B cell (primary cell): Measurements from ENCODE around the gene TOP2A. TPM values are rescaled to one million over a fixed set of nuclear protein-coding genes. Genes with fewer than 3 reads are reported as not detected.

Source experiments
- ATAC-seq: fragments of 200-7000 bp; cut with Tn5 transposase; one replicate; pipeline ENCODE4 v1.10.0; 2021; ENCODE audit warnings: low read depth, mild to moderate bottlenecking, moderate number of reproducible peaks, moderate library complexity
- CTCF ChIA-PET: fragments of 350-600 bp; sonication (Branson Sonifier 250); formaldehyde crosslinking; loops from one replicate; lab custom pipeline; 2021; ENCODE audit warnings: antibody characterized with exemption, inconsistent platforms; lab: Charles Lee
- POLR2A ChIA-PET: fragments of 350-600 bp; sonication (Branson Sonifier 250); formaldehyde crosslinking; loops from one replicate; lab custom pipeline; 2021; ENCODE audit warnings: antibody characterized with exemption; lab: Charles Lee
- DNase-seq: peaks from one replicate; pipeline ENCODE4 v3.0.0; 2013
- H2AFZ ChIP-seq: 2 replicates; pipeline ENCODE4 v1.6.1; 2012; ENCODE audit warnings: mild to moderate bottlenecking, low read depth, low read length; ENCODE audit not compliant: insufficient read depth, poor library complexity, severe bottlenecking
- H3K27ac ChIP-seq, 2 donors: 1 replicate in 1 of 2; 2 replicates in 1 of 2; pipeline ENCODE4 v1.5.1; 2012 to 2013; ENCODE audit warnings: low read length in 2 of 2, mild to moderate bottlenecking in 2 of 2, moderate library complexity in 1 of 2
- H3K27me3 ChIP-seq, 4 experiments: fragments of 200-600 bp in 1 of 4; sonication (generic) in 1 of 4; replicated peaks in 1 of 4; 1 replicate in 2 of 4; 2 replicates in 2 of 4; pipeline versions ENCODE4 v1.6.1 to v1.7.0; 2013 to 2016; ENCODE audit warnings: low read length in 3 of 4, mild to moderate bottlenecking in 2 of 4, mixed read lengths in 1 of 4, moderate library complexity in 1 of 4; ENCODE audit not compliant: insufficient read depth in 4 of 4, control insufficient read depth in 3 of 4; ENCODE audit errors: control extremely low read depth in 1 of 4
- H3K36me3 ChIP-seq, 2 experiments: replicated peaks in 1 of 2; 1 replicate in 1 of 2; 2 replicates in 1 of 2; pipeline versions ENCODE4 v1.6.1 to v1.7.1; 2013; ENCODE audit warnings: low read length in 1 of 2; ENCODE audit not compliant: insufficient read depth in 2 of 2, control insufficient read depth in 1 of 2; ENCODE audit errors: control extremely low read depth in 1 of 2, extremely low read depth in 1 of 2
- H3K4me1 ChIP-seq, 2 donors: fragments of 200-600 bp in 1 of 2; sonication (generic) in 1 of 2; 1 replicate in 1 of 2; 2 replicates in 1 of 2; pipeline versions ENCODE4 v1.5.1 to v1.6.1; 2013 to 2017; ENCODE audit warnings: low read length in 2 of 2; ENCODE audit not compliant: control insufficient read depth in 2 of 2, insufficient read depth in 2 of 2
- H3K4me2 ChIP-seq: replicated peaks from 2 replicates; pipeline ENCODE3; 2012; ENCODE audit warnings: mild to moderate bottlenecking, low read depth, low read length; ENCODE audit not compliant: poor library complexity, severe bottlenecking
- H3K4me3 ChIP-seq, 5 experiments: fragments of 200-600 bp in 1 of 5; sonication (generic) in 1 of 5; 1 replicate in 3 of 5; 2 replicates in 2 of 5; pipeline versions ENCODE4 v1.5.1 to v1.7.0; 2011 to 2016; ENCODE audit warnings: low read length in 4 of 5, mild to moderate bottlenecking in 4 of 5, low read depth in 2 of 5, control low read depth in 1 of 5, moderate library complexity in 1 of 5; ENCODE audit not compliant: insufficient read depth in 1 of 5; ENCODE audit errors: control extremely low read depth in 1 of 5, extremely low read depth in 1 of 5
- H3K79me2 ChIP-seq: fragments of 200-600 bp; sonication (generic); one replicate; pipeline ENCODE4 v1.6.0; 2016; ENCODE audit warnings: low read length; ENCODE audit not compliant: control insufficient read depth, insufficient read depth
- H3K9ac ChIP-seq: fragments of 200-600 bp; sonication (generic); 2 replicates; pipeline ENCODE4 v1.6.1; 2017; ENCODE audit warnings: mild to moderate bottlenecking, low read length, moderate library complexity
- H3K9me3 ChIP-seq, 3 donors: one replicate each; pipeline versions ENCODE4 v1.6.1 to v1.7.1; 2013; ENCODE audit warnings: low read length in 2 of 3; ENCODE audit not compliant: control insufficient read depth in 2 of 3, insufficient read depth in 1 of 3; ENCODE audit errors: control extremely low read depth in 1 of 3
- H4K20me1 ChIP-seq: 2 replicates; pipeline ENCODE4 v1.6.0; 2012; ENCODE audit warnings: mild to moderate bottlenecking, low read length; ENCODE audit not compliant: insufficient read depth, control insufficient read depth, poor library complexity, severe bottlenecking
- H3K27ac Mint-ChIP-seq: one replicate; pipeline ENCODE4 v1.8.0; 2021; ENCODE audit warnings: mixed read lengths
- H3K27me3 Mint-ChIP-seq: one replicate; pipeline ENCODE4 v1.8.0; 2021; ENCODE audit warnings: mixed read lengths
- H3K4me1 Mint-ChIP-seq: one replicate; pipeline ENCODE4 v1.8.0; 2021; ENCODE audit warnings: mixed read lengths
- H3K4me3 Mint-ChIP-seq: one replicate; pipeline ENCODE4 v1.8.0; 2021; ENCODE audit warnings: mixed read lengths
- H3K9me3 Mint-ChIP-seq: one replicate; pipeline ENCODE4 v1.8.0; 2022; ENCODE audit warnings: mixed read lengths; ENCODE audit not compliant: insufficient read depth
- CTCF ChIP-seq: fragments of 200-600 bp; IDR thresholded peaks from one replicate; pipeline ENCODE4 v1.8.0; 2022; ENCODE audit warnings: antibody characterized with exemption, mild to moderate bottlenecking
- EZH2 ChIP-seq: IDR thresholded peaks from 2 replicates; pipeline ENCODE4 v1.6.1; 2012; ENCODE audit warnings: borderline replicate concordance, low read depth, mild to moderate bottlenecking, moderate library complexity, low read length; ENCODE audit not compliant: insufficient read depth, poor library complexity, severe bottlenecking
- WGBS: methylation state at CpG from one replicate; pipeline ENCODE4 v1.1.5; 2013; ENCODE audit warnings: missing lambda C conversion rate; ENCODE audit not compliant: insufficient coverage; 5-methylcytosine and 5-hydroxymethylcytosine counted together
- intact Hi-C: fragments of 100-400 bp; cut with micrococcal nuclease; formaldehyde crosslinking; loops from one replicate; pipeline ENCODE4 v1.10.0; 2022
- polyA plus RNA-seq: library from polyadenylated mRNA; depleted of rRNA; stranded (reverse); fragments of >200 nt; gene quantifications from 2 replicates; pipeline ENCODE4 v1.2.3, GENCODE V29; 2012
- total RNA-seq, 2 donors: library from RNA; stranded (reverse); fragments of 120-200 nt in 1 of 2; gene quantifications; 1 replicate in 1 of 2; 2 replicates in 1 of 2; pipeline versions ENCODE4 v1.2.3 to v1.2.4, GENCODE V29; 2013 to 2022

The TOP2A gene
- total and polyA plus RNA-seq, 2 donors (not counting 1 experiment from before 2014, with no cell fraction given): 0.36 to 3.1 TPM

GRCh38 chr17:40437095-40437732, 19.5 kb upstream of the TOP2A start:
- no peaks in the 10 kb centered on the region for H3K79me2 ChIP-seq
- H2AFZ ChIP-seq: no peak overlapping the region
- no peak overlapping the region for H3K9ac ChIP-seq
- WGBS: 86% methylated on average over 5 of the region's 5 CpGs
- H3K4me3 Mint-ChIP-seq: no peak overlapping the region
- H3K36me3 ChIP-seq: no peaks in the 10 kb centered on the region
- H3K4me1 ChIP-seq: peaks cover 4 to 10% of the 10 kb centered on the region in 2 donors
- ATAC-seq (no peak), DNase-seq (no peak)
- H3K27me3 ChIP-seq: no peaks in the 10 kb centered on the region
- intact Hi-C loops: no loop called here
- H3K27ac ChIP-seq: no peak overlapping the region
- H3K9me3 ChIP-seq: no peaks in the 10 kb centered on the region
- no peak overlapping the region for H3K27ac Mint-ChIP-seq
- H3K4me1 Mint-ChIP-seq: peaks cover 6% of the 10 kb centered on the region
- TF ChIP-seq EZH2 (no peak), CTCF (no peak)
- no peak overlapping the region for H3K4me3 ChIP-seq
- H3K9me3 Mint-ChIP-seq: no peaks in the 10 kb centered on the region
- H3K4me2 ChIP-seq: no peak overlapping the region
- CTCF ChIA-PET: interaction anchor here (0.8 to 9.3 kb wide), 9 partner anchors 10 to 356 kb away, joined by 3 to 172 read pairs (median 4); no protein-coding TSS in a partner anchor
- no peaks in the 10 kb centered on the region for H3K27me3 Mint-ChIP-seq
- H4K20me1 ChIP-seq: no peaks in the 10 kb centered on the region
- POLR2A ChIA-PET: interaction anchor here (0.6 kb wide), 1 partner anchor 1242 kb away, joined by 5 read pairs; no protein-coding TSS in a partner anchor

- DNase-seq (no peak), ATAC-seq (no peak)
- no peaks in the 10 kb centered on the region for H3K27me3 Mint-ChIP-seq
- H3K9me3 Mint-ChIP-seq: no peaks in the 10 kb centered on the region
- Histone ChIP-seq H4K20me1 (no peaks in the 10 kb centered on the region), H3K4me1 (peaks cover 4 to 10% of the 10 kb centered on the region in 2 donors), H3K36me3 (no peaks in the 10 kb centered on the region), H3K4me2 (no peak overlapping the region), H3K4me3 (no peak overlapping the region), H3K9ac (no peak overlapping the region), H3K79me2 (no peaks in the 10 kb centered on the region), H2AFZ (no peak overlapping the region), H3K27ac (no peak overlapping the region), H3K27me3 (no peaks in the 10 kb centered on the region), H3K9me3 (no peaks in the 10 kb centered on the region)
- TF ChIP-seq CTCF (no peak), EZH2 (no peak)
- H3K27ac Mint-ChIP-seq: no peak overlapping the region
- H3K4me3 Mint-ChIP-seq: no peak overlapping the region
- POLR2A ChIA-PET: no interaction called here
- intact Hi-C loops: no loop called here
- CTCF ChIA-PET: interaction anchor here (0.8 to 9.3 kb wide), 4 partner anchors 14 to 96 kb away, joined by 3 to 172 read pairs (median 9); no protein-coding TSS in a partner anchor
- peaks cover 6% of the 10 kb centered on the region for H3K4me1 Mint-ChIP-seq
- 68% methylated on average over 3 of the region's 5 CpGs for WGBS
These were observed 18.9 kb upstream of the TOP2A start for GRCh38 chr17:40436636-40437035.
